ENCODE data around the gene GCLM.

DNA sequence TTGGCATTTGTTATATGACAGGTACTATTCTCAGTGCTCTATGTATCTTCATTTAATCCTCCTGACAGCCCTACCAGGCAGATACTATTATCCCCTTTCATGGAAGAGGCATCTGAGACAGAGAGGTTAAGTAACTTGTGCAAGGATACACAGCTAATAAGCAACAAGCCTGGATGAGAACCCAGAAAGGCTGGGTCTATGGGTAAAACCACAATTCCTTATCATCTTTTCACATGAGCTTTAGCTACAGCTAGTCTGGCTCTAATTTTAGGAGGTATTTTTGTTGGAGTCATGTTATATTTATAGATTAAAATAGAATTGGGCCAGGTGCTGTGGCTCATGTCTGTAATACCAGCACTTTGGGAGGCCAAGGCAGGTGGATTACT, 57.9 kb downstream of the GCLM start:
- TF ChIP-seq, protein P1, sequence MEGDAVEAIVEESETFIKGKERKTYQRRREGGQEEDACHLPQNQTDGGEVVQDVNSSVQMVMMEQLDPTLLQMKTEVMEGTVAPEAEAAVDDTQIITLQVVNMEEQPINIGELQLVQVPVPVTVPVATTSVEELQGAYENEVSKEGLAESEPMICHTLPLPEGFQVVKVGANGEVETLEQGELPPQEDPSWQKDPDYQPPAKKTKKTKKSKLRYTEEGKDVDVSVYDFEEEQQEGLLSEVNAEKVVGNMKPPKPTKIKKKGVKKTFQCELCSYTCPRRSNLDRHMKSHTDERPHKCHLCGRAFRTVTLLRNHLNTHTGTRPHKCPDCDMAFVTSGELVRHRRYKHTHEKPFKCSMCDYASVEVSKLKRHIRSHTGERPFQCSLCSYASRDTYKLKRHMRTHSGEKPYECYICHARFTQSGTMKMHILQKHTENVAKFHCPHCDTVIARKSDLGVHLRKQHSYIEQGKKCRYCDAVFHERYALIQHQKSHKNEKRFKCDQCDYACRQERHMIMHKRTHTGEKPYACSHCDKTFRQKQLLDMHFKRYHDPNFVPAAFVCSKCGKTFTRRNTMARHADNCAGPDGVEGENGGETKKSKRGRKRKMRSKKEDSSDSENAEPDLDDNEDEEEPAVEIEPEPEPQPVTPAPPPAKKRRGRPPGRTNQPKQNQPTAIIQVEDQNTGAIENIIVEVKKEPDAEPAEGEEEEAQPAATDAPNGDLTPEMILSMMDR (IDR thresholded peaks at IDR 0.05), result no peak
- no peak for TF ChIP-seq POLR2AphosphoS5 (IDR thresholded peaks at IDR 0.05)
- TF ChIP-seq POLR2A (IDR thresholded peaks at IDR 0.05), result no peak

Measured in gastroesophageal sphincter (tissue), 3 donors.